DMS114 treated with DMSO at 0.1 percent for 48 hours (cell line): ENCODE data around the gene TMPRSS11D.

Source experiments
- DNase-seq: peaks from one replicate; lab custom pipeline; 2025; ENCODE audit not compliant: unreplicated experiment; lab: John Stamatoyannopoulos, UW

TMPRSS11D gene

DNA sequence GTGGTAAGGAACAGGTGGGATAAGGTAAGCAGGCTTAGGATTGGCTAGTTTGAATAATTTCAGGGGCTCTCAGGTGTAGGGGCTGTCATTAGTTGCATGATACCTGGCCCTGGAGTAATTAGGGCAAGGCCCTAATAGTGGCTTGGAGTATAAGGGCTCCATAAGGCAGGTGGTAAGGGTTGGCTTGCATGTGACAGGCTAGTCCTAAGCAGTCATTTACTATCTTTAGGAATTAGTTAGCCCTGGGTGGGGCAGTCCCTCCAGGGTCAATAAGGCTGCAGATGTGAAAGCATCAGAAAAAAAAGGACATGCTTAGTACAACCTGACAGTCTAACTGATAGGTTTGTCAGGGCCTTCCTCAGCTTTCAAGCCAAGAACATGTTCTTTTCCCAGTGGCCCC, 7.8 kb upstream of the TMPRSS11D start:
- DNase-seq: no peak

- no peak for DNase-seq
These were observed 2.5 kb upstream of the TMPRSS11D start for GRCh38 chr4:67886281-67886680.

DNA sequence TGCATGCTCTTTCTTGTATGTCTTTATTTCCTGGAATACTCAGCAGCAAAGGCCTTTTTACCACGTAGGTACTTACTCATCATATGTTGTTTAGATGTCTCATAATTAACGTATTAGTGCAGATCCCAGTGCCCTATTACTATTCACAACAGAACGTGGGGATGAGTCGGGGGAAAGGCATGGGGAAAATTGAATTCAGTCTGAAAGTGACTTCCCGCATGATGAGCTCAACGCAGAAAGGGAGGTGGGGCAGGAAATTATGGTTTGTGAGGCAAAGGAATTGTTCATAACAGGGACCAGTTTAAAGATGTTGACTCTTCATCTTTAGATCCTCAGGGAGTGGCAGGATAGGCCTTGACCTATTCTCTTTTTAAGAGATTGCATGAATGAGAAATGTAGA, 2.0 kb upstream of the TMPRSS11D start:
- no peak for DNase-seq

GRCh38 chr4:67884701-67885100, 899 bp upstream of the TMPRSS11D start:
- DNase-seq: no peak

- no peak for DNase-seq
These were observed 344 bp downstream of the TMPRSS11D start for GRCh38 chr4:67883458-67883857.

DNA sequence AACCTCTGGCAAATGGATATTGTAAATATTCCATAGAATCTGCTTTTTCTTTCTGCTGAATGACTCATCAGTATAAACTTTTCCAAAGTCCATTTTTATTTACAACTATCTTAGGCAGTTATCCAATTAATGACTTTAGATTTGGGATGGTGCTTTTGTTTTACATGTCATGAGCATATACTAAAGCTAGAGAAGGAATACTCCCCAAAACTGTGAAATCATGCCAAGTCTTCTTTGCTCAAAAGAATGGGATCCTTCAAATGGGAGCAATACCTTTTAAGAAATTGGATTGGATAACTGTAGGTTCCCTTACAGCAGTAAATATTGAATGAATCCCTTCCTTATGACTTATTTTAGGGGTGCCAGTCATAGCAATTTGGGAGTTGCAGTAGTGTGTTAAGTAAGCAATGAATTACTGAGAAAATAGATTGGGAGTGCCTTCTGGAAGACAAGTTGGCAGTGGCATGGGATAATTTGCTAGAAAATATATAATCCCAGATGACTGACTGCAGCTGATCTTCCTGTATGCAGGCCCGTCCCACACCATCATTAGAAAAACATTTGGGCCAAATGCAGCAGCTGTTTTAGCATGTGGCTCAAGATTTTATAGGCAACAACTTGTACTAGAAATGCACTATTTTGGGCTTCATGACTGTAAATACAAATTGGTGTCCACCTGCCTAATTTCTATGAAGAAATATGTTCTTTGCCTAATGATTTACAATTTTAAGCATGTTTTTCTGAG, 2.8 kb downstream of the TMPRSS11D start:
- no peak for DNase-seq

DNA sequence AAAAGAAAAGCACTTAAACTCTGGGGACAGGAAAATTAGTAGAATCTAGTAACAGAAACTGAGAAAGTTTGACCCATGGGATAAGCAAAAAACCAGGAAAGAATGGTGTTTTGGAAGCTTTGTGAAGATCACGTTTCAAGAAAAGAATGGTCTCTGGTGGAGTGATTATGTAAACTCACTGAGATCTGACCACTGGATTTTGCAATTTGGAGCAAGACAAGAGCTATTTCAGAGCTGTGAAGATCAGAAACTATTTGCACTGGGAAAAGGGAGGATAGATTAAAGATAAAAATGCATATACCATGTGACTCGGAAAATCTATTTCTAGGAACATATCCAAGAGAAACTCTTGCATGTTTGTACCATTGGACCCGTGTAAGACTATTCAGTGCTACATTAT, 4.3 kb downstream of the TMPRSS11D start:
- DNase-seq: no peak

DNA sequence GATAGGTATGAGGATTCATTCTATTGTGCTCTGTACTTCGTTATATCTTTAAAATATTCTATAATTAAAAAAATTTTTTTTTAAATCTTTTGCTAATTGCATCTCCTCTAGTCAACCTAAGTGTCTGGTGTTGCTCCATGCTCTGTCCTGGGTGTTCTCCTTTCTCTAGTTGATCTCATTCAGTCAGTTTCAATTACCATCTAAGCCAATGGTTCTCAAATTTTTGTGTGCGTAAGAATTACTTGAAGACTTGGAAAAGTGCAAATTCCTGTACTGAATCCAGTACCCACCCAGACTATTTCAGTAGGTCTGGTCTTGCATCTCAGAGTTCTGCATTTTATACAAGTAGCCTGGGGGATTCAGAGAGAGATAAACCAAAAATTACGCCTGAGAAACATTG, 6.7 kb downstream of the TMPRSS11D start:
- no peak for DNase-seq

GRCh38 chr4:67874986-67875385, 8.8 kb downstream of the TMPRSS11D start:
- no peak for DNase-seq

- DNase-seq: no peak
These were observed 10.7 kb downstream of the TMPRSS11D start for GRCh38 chr4:67873116-67873515.

DNA sequence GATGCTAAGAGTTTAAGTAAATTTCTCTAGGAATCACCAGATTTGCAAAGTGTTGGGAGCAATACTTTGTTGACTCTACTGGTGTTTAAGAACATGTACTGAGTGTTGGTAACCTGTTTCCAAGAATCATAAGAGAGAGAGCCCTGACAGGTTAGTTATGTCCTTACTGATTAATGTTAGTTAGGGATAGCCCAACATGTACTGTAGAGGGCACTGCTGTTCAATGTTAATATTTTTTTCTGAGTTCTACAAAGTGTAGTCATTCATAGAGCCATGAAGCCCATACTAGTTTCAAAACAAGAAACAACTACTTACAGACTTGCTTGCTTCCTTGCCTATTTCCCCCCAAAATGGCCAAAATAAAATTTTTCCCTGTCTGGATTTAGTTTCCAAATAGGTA, 11.9 kb downstream of the TMPRSS11D start:
- DNase-seq: peak; percentile 18

DNA sequence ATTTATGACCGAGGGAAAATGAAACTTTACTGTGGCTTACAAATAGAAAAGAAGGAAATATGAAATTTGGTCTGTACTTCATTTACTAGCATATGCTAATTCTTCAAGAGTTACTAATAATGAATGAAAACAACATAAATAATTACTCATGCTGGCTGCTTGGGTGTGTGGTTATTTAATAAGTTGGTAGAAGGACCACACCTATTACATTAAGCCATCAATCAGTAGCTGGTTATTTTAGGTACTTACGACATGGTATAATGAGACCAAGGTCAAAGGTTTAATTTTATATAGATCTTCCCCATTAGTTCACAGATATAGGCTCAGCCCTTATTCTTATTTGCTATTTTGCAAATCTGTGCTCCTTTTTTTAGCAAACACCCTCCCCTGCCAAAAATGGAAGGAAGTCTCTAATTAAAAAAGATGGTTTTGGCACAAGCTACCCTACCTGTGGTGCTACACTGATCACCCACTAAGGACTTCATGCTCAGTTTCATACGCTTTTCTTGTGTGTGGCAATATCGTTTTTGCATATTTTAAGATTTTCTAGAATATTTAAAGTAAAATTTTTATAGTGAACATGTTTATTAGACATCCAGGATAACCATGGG, 14.1 kb downstream of the TMPRSS11D start:
- no peak for DNase-seq

DNA sequence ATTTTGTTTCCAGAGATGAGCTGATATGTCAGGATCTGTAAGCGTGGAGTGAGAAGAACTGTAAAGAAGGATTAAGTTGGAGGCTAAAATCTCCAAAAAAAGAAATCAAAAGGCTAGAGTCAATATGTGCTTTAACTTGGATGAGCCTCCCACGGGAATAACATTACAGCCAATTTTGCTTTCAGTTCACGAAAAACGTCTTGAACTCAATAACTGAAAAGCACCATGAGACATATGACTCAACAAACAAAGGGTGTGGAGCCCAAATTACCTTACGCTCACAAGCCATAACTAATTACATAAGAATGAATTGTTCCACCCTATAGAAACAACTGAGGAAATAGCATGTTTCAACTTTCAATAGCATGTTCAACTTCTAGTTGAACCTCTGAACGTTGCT, 22.3 kb downstream of the TMPRSS11D start:
- no peak for DNase-seq

DNA sequence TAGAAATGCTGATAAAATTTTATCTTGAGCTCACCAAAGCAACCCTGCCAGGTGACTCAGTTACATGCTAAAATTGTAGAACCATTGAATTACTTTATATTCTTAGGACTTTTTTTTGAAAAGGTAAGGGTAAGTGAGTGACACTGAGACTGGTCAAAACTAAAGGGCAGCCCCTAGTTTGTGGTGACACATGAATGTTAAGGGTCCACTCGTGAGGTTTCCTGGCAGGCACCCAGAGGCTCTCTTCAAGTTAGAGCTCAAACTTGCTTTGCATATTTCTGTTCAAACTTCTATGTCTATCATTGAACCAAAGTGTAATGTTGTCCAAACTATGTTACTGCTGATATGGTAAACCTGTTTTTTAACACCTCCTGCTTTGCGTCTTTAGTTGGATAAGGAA, 30.5 kb downstream of the TMPRSS11D start:
- no peak for DNase-seq

DNA sequence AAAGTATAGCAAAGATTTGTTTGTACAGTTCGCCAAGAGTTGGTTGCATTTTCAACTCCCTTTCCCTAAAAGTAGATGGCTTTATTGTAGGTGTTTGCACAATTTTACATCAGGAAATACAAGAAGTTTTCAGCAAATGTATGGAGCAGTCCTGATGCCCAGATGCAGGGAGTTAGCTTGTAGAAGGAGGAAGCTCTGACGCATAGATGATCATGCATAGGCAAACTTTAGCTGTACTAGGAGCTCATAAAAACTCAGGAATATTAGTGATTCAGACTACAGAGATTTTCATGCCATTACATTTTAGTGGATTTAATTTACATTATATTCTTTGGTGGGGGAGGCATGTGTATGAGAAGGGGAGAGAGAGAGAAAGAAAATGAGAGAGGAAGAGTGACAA, 62.9 kb downstream of the TMPRSS11D start:
- no peak for DNase-seq

- no peak for DNase-seq
These were observed 73.8 kb downstream of the TMPRSS11D start for GRCh38 chr4:67810011-67810410.

GRCh38 chr4:67809502-67809901, 74.3 kb downstream of the TMPRSS11D start:
- DNase-seq: no peak

- DNase-seq: no peak
These were observed 87.0 kb downstream of the TMPRSS11D start for GRCh38 chr4:67796810-67797209.

DNA sequence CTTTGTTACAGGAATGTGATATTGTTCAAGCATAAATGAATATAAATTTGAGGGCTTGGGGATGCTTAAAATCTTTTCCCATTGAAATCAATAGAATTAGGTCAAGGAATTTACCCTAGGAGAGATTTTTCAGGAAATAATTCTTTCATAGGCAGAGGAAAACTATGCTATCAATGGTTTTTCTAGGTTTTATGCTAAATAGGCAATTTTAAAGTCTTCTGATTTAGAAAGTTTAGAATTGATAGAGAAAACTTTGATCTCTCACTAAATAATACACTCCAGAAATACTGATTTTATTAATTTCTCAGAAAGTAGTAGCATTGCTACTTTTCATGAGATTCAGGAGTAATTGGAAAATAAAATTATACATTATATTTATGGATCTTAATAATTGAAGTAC, 93.1 kb downstream of the TMPRSS11D start:
- DNase-seq: no peak

GRCh38 chr4:67787311-67787710, 96.5 kb downstream of the TMPRSS11D start:
- DNase-seq: no peak

- no peak for DNase-seq
These were observed 98.3 kb downstream of the TMPRSS11D start for GRCh38 chr4:67785528-67785927.

GRCh38 chr4:67779631-67780030, 104.2 kb downstream of the TMPRSS11D start:
- DNase-seq: no peak

DNA sequence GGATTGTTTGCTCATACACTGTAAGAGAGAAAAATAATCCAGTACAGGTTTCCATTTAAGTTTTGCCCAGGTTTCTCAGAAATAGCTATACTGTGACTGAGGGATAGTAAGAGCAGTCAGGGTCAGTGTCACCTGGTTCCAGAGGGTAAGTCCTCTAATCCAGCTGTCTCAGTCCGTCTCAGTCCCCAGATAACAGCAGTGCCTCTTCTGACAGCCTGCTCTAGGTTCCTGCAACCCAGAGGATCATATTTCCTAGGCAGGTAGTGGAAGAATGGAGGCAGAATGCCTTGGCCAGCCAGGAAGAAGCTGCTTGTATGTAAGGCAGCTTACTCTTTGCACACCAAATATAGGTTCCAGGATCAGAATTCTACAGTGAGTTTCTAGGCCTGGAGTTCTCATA, 107.1 kb downstream of the TMPRSS11D start:
- no peak for DNase-seq
